IPS DF 19.7 (cell line): ENCODE results near the gene ZNF839.
"Not testable (repeated sequence)": the region's sequence is repeated elsewhere in the genome, so short reads cannot be mapped to it uniquely, and the experiment has no call there.

ENCODE experiments used
- DNase-seq: peaks from one replicate; pipeline ENCODE4 v3.0.0-alpha.2; 2013; ENCODE audit warnings: low read depth, low spot score

The ZNF839 gene

DNA sequence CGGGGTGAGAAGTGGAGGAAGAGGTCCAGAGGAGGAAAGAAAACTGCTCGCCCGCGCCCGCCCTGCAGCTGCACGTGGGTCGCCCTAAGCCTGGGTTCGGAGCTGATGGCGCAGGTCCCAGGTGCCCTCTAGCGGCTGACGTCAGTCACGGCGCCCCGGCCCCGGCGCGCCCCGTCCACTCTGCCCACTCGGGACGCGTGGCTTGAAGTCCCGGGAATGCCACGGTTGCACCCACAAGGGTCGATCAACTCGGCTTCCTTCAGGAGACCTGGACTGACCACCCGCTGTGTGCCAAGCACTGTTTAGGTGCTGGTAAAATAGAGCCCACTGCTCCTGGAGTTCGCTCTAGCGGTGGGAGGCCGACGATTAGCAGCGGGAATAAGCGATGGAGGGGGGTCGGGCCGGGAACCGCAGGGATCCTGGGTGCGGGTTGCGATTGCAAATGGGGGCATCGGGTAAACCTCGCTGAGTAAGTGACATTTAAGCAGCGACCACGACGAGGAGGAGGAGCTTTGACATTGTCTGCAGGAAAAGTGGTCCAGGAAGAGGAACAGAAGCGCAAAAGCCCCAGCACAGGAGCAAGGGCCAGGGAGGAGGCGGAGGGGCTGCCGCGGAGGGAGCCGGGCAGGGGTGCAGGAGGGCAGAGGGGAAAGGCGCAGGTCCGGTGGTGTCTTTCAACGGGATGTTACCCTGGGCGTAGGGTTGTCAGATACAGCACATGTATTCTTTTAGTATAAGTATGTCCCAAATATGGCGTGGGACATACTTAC, 5.1 kb upstream of the ZNF839 start:
- no peak for DNase-seq

GRCh38 chr14:102315121-102315520, 4.4 kb upstream of the ZNF839 start:
- DNase-seq, result no peak

DNA sequence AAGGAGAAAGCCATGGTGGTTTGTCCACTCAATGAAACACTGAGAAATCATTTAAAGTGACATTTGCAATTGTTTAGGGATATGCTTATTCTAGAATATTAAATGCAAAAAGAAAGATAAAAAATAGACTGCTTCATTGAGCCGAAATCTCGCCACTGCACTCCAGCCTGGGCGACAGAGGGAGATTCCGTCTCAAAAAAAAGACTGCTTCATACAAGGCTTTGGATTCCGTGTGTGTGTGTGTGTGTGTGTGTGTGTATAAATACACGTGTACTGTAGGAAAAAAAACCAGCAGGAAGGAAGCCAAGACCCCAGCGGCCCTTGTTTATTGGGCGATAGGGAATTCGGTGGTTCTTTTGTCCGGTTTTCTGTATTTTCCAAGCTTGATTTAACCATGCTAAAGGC, 3.2 kb upstream of the ZNF839 start:
- no peak for DNase-seq

- peak; percentile 79 for DNase-seq
Observed at GRCh38 chr14:102316743-102317563, 2.6 kb upstream of the ZNF839 start.

DNA sequence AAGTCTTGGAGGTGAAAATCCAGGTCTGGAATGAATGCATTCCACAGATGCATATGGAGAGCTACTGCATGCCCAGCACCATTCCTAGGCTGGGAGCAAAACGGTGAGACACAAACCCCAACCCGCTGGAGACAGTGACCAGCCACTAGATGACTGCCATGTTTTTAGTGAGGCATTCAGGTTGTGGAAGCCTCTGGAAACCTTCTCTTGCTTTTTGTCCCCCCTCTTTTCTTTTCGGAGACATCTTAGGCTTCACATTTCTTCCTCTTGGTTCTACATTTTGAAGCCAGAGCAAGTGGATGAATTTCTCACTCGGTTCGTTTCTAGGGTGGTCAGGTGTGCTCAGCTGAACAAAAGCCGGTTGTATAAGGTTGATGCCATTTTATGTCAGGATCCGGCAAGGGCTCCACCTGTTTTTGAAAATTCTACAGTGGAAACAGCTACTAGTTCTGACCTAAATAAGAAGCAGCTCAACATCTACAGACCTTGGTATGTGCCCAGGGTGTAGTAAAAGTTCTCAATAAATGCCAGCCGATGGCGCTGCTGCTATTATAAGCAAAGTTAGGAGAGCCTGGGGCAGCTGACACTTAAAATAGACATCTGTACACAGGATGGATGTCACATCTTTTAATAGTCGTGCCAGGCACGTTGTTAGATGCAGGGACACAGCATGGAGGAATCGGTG, 1.8 kb upstream of the ZNF839 start:
- no peak for DNase-seq

DNA sequence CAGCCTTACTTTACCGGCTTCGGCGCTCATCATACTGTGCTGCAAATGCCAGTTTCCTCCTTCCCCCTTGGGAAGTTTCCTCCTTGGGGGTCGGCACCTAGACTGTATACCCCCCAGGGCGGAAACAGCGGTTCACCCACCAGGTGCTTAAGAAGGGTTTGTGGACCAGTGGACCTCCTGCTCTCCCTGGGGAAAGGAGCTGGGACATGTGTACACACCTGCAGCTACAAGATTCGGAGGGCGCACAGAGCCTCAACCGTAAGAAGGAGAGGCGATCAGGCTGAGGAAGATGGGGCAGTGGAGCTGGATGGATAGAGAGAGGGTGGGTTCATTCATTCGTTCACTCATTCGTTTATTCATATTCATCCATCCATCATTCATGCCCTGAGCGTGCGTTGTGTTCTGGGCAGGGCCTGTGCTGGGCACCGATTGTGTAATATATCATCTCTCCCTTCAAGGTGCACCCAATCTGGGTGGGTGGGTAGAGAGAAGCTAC, 717 bp upstream of the ZNF839 start:
- DNase-seq, result no peak

DNA sequence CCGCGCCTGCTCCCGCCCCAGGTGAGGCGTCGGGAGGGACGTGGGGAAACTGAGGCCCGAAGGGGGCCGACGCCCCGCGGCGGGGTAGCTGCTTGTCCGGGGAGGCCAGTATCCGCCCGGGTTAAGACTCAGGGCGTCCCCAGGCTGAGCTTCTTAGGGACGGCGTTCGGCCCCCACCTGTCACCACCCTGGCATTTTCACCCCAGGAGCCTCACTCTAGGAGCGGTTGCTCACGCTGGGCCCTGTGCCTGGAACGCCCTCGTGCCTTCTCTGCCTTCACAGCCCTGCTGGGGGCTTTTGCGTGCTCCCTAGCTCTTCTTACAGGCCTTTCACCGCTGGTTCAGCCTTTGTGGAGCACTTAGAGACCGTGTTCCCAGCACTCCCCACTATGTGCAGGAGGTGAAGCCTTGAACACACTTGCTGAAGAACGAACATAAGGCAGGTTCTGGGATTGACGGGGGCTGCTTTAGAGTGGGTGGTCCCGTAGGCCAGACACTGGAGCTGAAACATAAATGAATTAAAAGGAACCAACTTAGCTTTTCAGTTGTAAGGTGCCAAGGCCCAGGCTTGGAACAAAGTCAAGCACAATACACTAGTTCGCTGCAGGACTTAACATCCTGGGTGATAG, 601 bp downstream of the ZNF839 start:
- no peak for DNase-seq

- no peak for DNase-seq
Observed at GRCh38 chr14:102320671-102321455, 1.3 kb downstream of the ZNF839 start.

- no peak for DNase-seq
Observed at GRCh38 chr14:102321456-102322422, 2.2 kb downstream of the ZNF839 start.

DNA sequence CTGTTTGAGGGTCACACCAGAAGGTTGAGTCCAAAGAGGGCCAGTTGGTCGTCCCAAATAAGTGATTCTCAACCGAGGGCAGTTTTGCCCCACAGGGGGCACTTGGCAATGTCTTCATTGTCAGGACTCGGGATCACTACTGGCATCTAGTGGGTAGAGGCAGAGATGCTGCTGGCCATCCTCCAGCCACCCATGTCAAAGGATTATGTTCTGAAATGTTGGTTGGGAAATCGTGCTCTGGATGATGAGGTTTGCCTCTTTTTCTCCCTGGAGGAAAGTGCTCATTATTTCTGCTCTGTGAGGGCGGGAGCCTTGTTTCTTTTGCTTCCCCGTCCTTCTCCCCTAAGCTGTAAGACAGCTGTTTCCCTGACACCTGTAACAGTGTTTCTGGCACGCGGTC, 3.6 kb downstream of the ZNF839 start:
- no peak for DNase-seq

GRCh38 chr14:102325791-102326345, 6.3 kb downstream of the ZNF839 start:
- no peak for DNase-seq

DNA sequence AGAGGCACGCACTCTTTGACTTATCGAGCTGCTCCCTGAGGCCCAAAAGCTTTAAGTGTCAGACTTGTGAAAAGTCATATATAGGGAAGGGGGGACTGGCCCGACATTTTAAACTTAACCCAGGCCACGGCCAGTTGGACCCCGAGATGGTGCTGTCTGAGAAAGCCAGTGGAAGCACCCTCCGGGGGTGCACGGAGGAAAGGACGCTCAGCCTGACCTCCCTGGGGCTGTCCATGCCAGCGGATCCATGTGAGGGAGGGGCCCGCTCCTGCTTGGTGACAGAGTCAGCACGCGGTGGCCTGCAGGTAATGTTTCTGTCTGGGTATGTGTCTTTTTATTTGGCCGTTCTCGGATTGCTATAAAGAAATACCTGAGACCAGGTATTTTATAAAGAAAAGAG, 7.0 kb downstream of the ZNF839 start:
- DNase-seq, result no peak

GRCh38 chr14:102329381-102329780, 9.8 kb downstream of the ZNF839 start:
- DNase-seq, result not testable (repeated sequence)

DNA sequence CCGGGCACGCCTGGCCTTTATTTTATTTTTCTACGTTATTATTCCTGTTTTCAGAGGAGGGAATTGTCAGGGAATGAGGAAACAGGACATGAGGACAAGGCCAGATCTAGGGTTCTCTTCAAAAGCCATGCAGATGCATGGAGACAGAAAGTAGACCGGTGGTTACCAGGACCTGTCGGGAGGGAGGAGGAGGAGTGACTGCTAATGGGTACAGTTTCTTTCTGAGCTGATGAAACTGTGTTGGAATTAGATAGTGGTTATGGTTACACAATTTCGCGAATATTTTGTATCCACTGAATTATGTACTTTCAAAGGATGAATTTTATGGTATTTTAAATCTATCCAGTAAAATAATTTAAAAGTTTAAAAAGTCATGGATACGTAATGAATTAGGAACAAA, 11.3 kb downstream of the ZNF839 start:
- DNase-seq, result no peak

DNA sequence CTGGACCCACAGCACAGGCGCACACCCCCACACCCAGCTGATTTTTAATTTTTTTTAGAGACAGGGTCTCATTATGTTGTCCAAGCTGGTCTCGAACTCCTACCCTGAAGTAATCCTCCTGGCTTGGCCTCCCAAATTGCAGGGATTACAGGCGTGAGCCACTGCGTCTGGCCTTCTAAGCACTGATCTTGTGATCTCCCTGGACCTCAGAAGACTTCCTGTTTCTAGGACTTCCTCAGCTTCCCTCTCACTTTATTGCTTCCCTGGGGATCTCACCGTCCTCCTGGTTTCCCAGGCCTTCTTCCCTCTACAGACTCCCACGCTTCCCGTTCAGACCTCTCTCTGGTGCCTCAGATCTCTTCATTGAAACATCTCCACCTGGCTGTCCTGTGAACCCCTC, 13.8 kb downstream of the ZNF839 start:
- DNase-seq, result no peak

- no peak for DNase-seq
Observed at GRCh38 chr14:102333795-102334705, 14.5 kb downstream of the ZNF839 start.

GRCh38 chr14:102335163-102335562, 15.6 kb downstream of the ZNF839 start:
- DNase-seq, result no peak

GRCh38 chr14:102338724-102339123, 19.2 kb downstream of the ZNF839 start:
- no peak for DNase-seq
